Mucosa of stomach (tissue), 1 donor: ENCODE results near the gene ITPRID1.

Experiments
- H3K27me3 ChIP-seq: one replicate; pipeline ENCODE4 v1.7.0; 2013; ENCODE audit warnings: mild to moderate bottlenecking, low read length; ENCODE audit not compliant: control insufficient read depth, insufficient read depth
- H3K36me3 ChIP-seq: one replicate; pipeline ENCODE4 v1.7.0; 2013; ENCODE audit warnings: low read length; ENCODE audit not compliant: control insufficient read depth, insufficient read depth
- H3K4me1 ChIP-seq: one replicate; pipeline ENCODE4 v1.7.0; 2013; ENCODE audit warnings: mild to moderate bottlenecking, low read length; ENCODE audit not compliant: control insufficient read depth, insufficient read depth
- H3K4me3 ChIP-seq: one replicate; pipeline ENCODE4 v1.7.0; 2013; ENCODE audit warnings: low read length
- H3K9ac ChIP-seq: one replicate; pipeline ENCODE4 v1.7.0; 2013; ENCODE audit warnings: mild to moderate bottlenecking, low read length, moderate library complexity
- H3K9me3 ChIP-seq: one replicate; pipeline ENCODE4 v1.7.0; 2013; ENCODE audit warnings: mild to moderate bottlenecking, low read length, moderate library complexity; ENCODE audit not compliant: control insufficient read depth
- donor health status: Pancreatic carcinoma.

The ITPRID1 gene

GRCh38 chr7:31647511-31647910 is 133.6 kb downstream of the ITPRID1 start:
- no peaks in the 10 kb centered on the region for H3K27me3 ChIP-seq
- H3K4me3 ChIP-seq = no peak overlapping the region
- H3K9me3 ChIP-seq = no peaks in the 10 kb centered on the region
- no peak overlapping the region for H3K9ac ChIP-seq
- no peaks in the 10 kb centered on the region for H3K4me1 ChIP-seq
- H3K36me3 ChIP-seq = no peaks in the 10 kb centered on the region

- Histone ChIP-seq H3K4me1 (no peaks in the 10 kb centered on the region), H3K9ac (no peak overlapping the region), H3K9me3 (no peaks in the 10 kb centered on the region), H3K27me3 (no peaks in the 10 kb centered on the region), H3K36me3 (no peaks in the 10 kb centered on the region), H3K4me3 (no peak overlapping the region)
Observed at GRCh38 chr7:31648288-31648687, 134.4 kb downstream of the ITPRID1 start.

DNA sequence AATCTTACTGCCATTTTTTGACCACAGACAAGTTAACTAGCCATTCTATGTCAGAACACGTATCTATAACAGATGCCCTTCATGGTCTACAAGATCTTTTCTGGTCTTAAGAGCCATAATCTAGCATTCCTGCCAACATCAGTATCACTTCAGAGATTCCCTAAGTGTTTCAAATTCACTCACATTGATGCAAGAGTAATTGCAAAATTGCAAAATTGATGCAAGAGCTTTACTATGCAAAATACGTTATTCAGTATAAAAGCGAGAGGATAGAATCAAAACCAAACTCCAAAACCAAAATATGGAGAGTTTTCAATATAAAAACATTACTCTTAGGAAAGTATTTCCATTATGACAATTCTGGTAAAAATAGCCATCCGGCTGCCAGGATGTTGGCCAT is 135.0 kb downstream of the ITPRID1 start:
- no peaks in the 10 kb centered on the region for H3K36me3 ChIP-seq
- no peaks in the 10 kb centered on the region for H3K4me1 ChIP-seq
- no peaks in the 10 kb centered on the region for H3K9me3 ChIP-seq
- no peaks in the 10 kb centered on the region for H3K27me3 ChIP-seq
- H3K9ac ChIP-seq = no peak overlapping the region
- H3K4me3 ChIP-seq = no peak overlapping the region

GRCh38 chr7:31651234-31652062 is 137.6 kb downstream of the ITPRID1 start:
- no peak overlapping the region for H3K9ac ChIP-seq

GRCh38 chr7:31652063-31652326 is 138.1 kb downstream of the ITPRID1 start:
- Histone ChIP-seq H3K4me1 (no peaks in the 10 kb centered on the region), H3K9me3 (no peaks in the 10 kb centered on the region), H3K9ac (no peak overlapping the region), H3K27me3 (no peaks in the 10 kb centered on the region), H3K36me3 (no peaks in the 10 kb centered on the region), H3K4me3 (no peak overlapping the region)

More at GRCh38 chr7:31651234-31652062, 137.6 kb downstream of the ITPRID1 start:
- no peaks in the 10 kb centered on the region for H3K4me1 ChIP-seq
- no peak overlapping the region for H3K4me3 ChIP-seq
- H3K9me3 ChIP-seq = no peaks in the 10 kb centered on the region
- no peaks in the 10 kb centered on the region for H3K27me3 ChIP-seq
- H3K36me3 ChIP-seq = no peaks in the 10 kb centered on the region

- Histone ChIP-seq H3K9me3 (no peaks in the 10 kb centered on the region), H3K27me3 (no peaks in the 10 kb centered on the region), H3K4me1 (no peaks in the 10 kb centered on the region), H3K36me3 (no peaks in the 10 kb centered on the region), H3K9ac (no peak overlapping the region), H3K4me3 (no peak overlapping the region)
Observed at GRCh38 chr7:31663072-31663471, 149.2 kb downstream of the ITPRID1 start.

DNA sequence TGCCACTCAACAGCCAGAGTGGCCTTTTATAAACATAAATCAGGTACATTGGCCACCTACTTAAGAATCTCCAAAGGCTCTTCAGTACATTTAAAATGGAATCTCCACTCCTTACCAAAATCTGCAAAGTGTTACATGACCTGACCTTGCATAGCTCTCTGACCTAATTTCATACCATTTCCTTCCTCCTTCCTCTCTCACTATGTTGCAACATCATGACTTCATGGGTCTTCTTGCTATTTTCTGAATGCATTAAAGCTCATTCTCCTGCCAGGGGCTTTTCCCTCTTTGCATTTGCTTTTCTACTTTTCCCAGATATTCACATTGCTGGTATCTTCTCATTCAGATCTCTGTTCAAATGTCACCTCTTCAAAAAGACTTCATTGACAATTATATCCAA is 151.0 kb downstream of the ITPRID1 start:
- Histone ChIP-seq H3K4me1 (no peaks in the 10 kb centered on the region), H3K9me3 (no peaks in the 10 kb centered on the region), H3K4me3 (no peak overlapping the region), H3K9ac (no peak overlapping the region), H3K27me3 (no peaks in the 10 kb centered on the region), H3K36me3 (no peaks in the 10 kb centered on the region)

DNA sequence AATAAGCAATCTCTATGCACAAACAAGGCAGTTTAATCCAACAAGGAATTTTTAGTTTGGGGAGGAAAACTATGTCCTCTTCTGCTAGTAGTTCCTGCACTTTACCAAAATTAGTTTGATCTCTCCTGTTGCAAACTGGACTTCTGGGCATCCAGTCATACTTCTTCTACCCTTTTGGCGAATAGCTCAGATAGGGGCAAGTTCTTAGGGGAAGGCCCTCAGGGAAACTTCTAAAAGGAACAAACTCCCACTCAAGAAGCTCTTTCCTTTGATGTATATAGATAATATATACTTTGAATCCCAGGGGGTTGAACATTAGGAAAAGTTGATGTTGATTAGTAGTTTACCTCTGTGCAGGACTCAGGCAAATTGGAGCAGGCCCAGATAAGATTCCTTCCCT is 151.7 kb downstream of the ITPRID1 start:
- Histone ChIP-seq H3K27me3 (no peaks in the 10 kb centered on the region), H3K9ac (no peak overlapping the region), H3K9me3 (no peaks in the 10 kb centered on the region), H3K4me1 (no peaks in the 10 kb centered on the region), H3K36me3 (no peaks in the 10 kb centered on the region), H3K4me3 (no peak overlapping the region)

DNA sequence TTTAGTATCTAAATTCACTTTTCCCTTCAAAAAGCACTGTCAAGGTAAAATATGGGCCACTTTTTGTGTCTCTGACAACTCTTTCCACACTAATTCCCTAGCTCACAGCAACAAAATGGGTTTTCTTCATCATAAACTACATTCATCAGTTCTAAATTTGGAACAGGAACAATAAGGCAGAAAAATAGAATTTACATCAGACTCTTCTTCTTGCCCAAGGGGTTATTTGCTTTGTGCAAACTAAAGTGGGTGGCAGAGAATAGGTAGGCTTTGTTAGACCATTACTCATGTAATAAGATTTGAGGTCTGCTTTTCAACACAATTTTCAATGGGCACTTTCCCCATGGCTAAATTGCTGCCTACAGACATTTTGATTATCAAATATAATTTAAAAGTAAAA is 155.6 kb downstream of the ITPRID1 start:
- H3K36me3 ChIP-seq = no peaks in the 10 kb centered on the region
- no peak overlapping the region for H3K9ac ChIP-seq
- no peaks in the 10 kb centered on the region for H3K9me3 ChIP-seq
- no peaks in the 10 kb centered on the region for H3K27me3 ChIP-seq
- H3K4me3 ChIP-seq = no peak overlapping the region
- no peaks in the 10 kb centered on the region for H3K4me1 ChIP-seq

GRCh38 chr7:31679574-31680305 is 165.8 kb downstream of the ITPRID1 start:
- Histone ChIP-seq H3K9ac (no peak overlapping the region), H3K9me3 (no peaks in the 10 kb centered on the region), H3K36me3 (no peaks in the 10 kb centered on the region), H3K4me1 (no peaks in the 10 kb centered on the region), H3K4me3 (no peak overlapping the region), H3K27me3 (no peaks in the 10 kb centered on the region)

- no peaks in the 10 kb centered on the region for H3K4me1 ChIP-seq
- no peaks in the 10 kb centered on the region for H3K9me3 ChIP-seq
- H3K27me3 ChIP-seq = no peaks in the 10 kb centered on the region
- no peak overlapping the region for H3K9ac ChIP-seq
- H3K36me3 ChIP-seq = no peaks in the 10 kb centered on the region
- no peak overlapping the region for H3K4me3 ChIP-seq
Observed at GRCh38 chr7:31683445-31684225, 169.7 kb downstream of the ITPRID1 start.
